Measurements from ENCODE around the gene OR6K2.
"Not testable (repeated sequence)": the region's sequence is repeated elsewhere in the genome, so short reads cannot be mapped to it uniquely, and the experiment has no call there.

Gene OR6K2, protein sequence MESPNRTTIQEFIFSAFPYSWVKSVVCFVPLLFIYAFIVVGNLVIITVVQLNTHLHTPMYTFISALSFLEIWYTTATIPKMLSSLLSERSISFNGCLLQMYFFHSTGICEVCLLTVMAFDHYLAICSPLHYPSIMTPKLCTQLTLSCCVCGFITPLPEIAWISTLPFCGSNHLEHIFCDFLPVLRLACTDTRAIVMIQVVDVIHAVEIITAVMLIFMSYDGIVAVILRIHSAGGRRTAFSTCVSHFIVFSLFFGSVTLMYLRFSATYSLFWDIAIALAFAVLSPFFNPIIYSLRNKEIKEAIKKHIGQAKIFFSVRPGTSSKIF

DNA sequence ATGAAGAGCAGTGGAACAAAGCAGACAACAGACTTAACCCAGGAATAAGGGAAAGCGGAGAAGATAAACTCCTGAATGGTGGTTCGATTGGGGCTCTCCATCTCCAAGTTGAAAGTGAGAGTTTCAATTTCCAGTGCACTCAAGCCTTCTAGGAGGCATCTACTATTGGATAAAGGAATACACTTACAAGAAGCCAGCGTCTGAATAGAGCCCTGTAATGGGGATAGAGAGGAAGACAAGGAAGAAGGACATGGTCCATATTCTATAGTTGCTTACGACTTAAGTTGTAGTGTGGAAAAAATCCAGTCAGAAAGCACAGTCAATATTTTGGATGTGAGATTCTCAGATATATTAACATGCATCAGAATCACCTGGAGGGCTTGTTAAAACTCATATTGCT is at the start of gene OR6K2:
Gene OR6K2 (minus strand): TSS at position 101 of the 400 bp plus-strand sequence. CDS start 0 bp downstream, at position 101.
- no peak for DNase-seq

DNA sequence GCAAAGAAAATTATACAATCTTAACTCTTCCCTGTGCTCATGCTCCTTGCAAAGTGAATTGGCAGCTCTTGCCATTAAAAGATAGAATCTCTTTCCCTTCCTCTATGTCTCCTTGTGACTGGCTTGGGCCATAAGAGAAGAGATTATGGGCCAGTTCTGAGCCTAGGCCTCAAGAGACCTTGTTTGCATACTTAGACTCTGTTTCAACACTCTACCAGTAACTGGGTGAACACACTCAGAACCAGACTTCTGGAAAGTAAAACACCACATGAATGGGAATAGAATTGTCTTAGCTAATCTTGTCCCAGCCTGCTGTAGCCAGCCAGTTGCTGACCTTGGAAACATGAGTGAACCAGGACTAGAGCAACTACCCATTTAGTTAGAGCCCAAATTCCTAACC is 35.4 kb upstream of the OR6K2 start:
- DNase-seq, result no peak

DNA sequence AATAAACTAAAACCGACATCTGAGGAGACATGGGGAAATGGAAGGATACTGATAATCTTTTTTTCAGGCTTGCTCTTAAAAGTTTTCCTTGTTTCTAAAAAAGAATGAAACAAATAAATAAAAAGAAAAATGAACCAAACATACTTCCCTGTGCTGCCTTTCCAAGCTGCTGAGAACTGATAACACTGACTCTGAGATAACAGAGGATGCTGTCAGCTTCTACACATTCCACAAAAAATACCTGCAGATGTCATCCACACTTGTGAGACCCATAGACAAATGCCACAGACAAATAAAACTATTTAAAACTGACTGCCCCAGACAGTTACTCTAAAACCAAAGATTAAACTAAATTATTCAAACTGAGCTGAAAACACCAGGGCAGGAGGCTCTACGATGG is 32.1 kb upstream of the OR6K2 start:
- DNase-seq, result no peak

DNA sequence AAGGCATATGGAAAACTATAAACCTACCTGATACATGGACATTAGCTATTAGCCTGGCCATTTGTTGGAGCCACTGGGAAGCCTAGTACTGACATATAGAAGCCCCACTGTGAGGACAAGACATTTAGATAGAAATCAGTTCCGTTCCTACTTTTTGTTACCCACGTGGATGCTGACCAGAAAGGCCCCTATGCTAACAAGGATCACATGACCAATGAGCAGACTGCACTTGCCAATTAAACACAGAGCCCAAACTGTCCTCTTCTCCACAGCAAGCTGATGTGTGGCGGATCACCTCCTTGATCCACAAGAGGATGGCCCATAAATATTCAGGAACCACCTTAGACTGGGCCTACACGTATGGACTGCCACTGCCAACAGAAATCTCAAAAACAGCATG is 31.3 kb upstream of the OR6K2 start:
- no peak for DNase-seq

DNA sequence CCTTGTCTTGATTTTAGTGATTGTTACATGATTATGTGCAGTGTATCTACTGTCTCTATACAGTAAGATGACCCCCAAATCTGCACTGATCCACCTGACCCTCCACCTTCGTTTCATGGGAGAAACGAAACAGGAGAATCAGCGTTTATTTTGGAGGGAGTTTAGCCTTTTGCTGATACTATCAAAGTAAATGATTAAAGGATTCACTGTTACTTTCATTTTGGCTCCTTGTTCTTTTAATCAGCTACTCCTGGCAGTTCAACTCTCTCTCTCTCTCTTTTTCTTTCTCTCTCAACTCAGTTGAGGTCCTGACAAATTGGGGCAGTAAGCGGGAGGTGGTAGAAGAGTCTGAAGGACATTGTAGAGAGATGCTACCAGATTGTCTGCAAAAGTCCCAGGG is 30.0 kb upstream of the OR6K2 start:
- no peak for DNase-seq

DNA sequence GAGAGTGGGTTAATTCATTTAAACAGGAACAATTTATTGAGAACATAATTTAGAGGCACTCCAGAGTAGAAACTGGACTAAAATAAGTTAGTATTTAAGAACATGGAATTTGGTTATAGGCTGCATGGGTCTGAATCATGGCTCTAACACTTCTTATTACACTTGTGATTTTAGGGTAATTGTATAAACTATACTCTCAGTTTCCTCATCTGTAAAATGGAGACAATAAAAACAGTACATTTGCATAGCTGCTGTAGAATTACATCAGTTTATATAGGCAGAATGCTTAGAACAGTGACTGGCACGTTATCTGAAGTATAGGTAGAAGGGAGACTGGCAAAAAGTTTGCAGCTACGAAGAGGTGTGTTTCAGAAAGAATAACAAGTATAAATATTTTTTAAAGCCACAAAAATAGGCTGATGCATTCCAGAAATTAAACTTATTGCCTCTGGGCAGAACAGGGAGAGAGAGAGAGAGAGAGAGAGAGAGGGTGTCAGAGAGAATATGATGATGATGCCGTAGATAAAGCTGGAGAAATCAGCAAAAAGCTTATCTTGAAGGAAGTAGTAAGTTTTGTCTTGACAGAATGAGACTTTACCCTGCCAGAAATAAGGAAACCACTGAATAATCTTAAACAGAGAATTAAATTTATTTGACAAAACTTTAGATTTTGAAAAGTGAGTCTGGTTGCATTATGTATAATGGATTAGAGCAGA is 28.2 kb upstream of the OR6K2 start:
- no peak for DNase-seq

DNA sequence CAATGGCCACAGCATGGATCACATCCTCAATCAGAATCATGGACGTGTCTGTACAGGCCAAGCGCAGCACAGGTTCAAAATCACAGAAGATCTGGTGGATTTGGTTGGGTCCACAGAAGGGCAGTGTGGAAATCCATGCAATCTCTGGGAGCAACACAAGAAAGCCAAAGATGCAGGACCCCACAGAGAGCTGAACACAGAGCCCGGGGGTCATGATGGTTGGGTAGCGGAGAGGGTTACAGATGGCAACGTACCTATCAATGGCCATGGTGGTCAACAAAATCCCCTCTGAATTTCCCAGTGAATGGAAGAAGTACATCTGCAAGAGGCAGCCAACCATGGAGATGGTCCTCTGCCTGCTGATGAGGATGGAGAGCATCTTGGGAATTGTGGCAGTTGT is 24.0 kb upstream of the OR6K2 start:
- no peak for DNase-seq

DNA sequence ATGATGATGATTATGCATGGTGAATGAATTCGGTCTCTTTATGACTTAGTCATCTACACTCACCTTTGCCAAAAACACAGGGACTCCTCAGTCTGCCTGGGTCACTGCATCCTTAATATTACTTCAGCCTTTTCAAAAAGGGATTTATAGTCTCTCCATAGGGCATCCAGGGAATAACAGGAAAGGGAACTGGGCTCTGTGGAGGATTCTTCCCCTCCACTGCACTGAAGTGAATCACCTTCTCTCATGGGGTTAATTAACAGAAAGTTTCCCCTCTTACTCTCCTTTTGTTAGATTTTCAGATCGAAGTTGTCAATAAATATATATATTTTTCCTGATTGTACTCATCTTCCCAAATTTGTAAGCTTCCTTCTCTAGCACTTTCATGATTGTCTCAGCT is 20.2 kb upstream of the OR6K2 start, which contains the start of gene OR6K3:
Gene OR6K3 (minus strand): TSS at position 101 of the 400 bp plus-strand sequence. CDS start 2,605 bp downstream, outside the sequence.
- no peak for DNase-seq

DNA sequence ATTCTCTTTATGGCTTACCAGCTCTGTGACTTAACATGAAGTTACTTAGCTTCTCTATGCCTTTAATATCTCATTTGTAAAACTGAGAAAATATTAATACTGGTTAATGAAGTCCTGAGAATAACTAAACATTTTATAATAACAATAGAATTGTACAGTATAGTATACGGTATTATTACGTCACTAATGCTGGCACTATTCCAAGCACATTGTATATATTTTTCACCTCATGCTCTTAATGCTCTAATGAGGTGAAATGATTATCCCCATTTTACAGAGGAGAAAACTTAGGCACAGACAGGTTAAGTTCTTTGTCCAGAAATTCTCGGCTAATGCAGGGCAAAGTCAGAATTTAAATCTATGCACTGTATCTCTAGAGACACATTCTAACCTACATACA is 19.2 kb upstream of the OR6K2 start:
- no peak for DNase-seq

DNA sequence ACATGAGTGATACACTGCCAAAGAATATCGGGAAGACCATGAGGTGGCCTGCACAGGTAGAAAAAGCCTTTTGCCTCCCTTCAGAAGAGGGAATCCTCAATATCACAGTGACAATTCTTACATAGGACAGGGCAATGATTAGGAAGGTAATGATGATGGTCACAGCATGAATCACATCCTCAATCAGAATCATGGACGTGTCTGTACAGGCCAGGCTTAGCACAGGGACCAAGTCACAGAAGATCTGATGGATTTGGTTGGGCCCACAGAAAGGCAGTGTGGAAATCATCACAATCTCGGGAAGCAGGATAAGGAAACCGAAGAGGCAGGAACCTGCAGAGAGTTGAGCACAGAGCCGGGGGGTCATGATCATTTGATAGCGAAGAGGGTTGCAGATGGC is 16.9 kb upstream of the OR6K2 start:
- no peak for DNase-seq

DNA sequence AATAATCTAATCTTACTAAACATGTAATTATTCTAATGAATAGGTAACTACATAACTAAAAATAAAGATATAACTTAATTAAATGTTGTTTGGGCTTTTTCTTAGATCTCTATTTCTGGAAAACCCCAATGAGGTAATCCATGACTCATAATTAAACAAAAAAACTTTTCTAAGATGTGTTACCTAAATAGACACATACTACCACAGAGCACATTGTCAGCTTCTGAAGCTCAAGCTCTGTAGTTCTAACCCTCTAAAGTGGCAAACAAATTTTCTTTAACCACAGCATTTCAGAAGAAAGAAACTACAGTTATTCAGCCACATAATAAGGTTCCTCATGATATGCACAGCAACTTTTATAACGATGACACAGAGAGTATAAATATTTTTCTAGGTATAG is 15.9 kb upstream of the OR6K2 start:
- DNase-seq, result no peak

DNA sequence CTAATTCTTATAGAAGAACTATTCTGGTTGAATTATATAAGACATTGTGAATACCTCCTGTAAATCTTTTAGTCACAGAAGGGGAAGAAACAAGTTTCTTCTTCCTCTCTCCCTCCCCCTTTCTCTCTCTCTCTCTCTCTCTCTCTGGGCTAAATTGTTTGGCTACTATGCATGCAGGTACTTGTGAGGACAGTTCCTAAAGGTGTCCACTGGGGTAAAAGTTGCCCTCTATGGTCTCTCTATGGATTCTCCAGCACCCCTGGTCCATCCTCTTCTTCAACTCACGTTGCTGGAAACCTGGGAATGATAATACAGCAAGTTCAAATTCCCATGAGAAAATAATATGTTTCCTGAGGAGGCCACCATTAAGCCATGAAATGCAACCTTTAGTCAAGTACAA is 14.3 kb upstream of the OR6K2 start:
- DNase-seq, result no peak

DNA sequence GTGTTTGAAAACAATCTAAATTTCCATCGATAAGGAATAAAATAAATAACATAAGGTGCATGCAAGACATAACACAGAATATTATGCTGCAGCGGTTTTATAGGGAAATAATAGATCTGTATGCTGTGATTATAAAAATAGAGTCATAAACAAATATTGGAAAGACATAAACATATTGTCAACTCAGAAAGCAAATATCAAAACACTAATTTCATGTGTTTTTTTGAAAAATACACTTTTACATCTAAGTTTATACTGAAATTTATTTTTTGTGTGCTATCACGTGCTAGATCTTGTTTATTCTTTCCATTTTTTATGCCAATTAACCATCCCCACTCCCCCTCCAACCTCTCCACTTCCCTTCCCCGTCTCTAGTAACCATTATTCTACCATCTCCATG is 10.6 kb upstream of the OR6K2 start:
- DNase-seq, result no peak

DNA sequence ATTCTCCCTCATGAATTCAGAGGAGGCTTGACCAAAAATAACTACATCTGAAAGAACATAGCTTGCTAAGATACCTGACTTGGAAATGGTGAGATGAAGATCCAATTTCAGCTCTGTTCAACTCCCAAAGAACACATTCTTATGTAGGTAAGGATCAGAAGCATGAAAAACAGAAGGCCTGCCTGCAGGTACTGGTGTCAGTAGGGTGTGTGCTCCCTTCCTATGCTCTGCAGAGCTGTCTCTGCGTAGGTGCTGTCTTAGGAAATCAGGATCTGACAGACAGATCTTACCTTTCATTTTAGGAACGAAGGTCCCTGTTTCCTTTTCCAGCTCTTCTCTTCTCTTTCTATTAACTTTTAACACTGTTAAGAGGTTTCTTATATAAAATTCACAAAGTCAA is 5.6 kb upstream of the OR6K2 start:
- no peak for DNase-seq

DNA sequence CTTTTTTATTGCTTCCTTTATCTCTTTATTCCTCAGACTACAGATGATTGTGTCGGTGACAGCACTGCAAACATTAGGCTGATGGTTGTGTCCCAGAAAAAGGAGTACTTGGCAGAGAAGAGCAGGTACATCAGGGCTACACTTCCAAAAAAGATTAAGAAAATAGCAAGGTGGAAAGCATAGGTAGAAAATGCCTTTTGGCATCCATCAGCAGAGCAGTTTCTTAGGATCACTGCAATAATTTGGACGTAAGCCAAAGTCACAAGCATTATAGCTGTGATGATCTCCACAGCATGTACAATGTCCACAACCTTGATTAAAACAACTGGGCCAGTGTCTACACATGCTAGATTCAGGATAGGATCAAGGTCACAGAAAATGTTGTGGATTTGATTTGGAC is 5.9 kb downstream of the OR6K2 start:
- DNase-seq, result no peak

DNA sequence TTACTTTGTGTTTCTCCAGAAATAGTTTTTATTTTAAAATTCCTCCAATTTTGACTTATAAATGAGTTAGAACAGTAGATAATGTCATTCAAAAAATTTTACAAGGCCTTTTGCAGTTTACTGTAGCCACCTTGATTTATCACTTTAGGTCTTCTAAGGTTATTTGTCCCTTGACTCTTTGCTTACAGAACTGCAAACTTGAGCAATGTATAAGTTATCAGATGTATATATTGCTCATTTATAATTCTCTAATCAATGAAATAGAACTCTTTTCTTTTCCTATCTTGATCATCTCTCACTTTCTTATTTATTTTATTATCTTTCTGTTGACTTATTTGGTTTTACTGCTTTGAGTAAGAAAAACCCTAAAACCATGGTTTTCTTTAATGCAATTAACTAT is 8.1 kb downstream of the OR6K2 start:
- DNase-seq, result no peak

DNA sequence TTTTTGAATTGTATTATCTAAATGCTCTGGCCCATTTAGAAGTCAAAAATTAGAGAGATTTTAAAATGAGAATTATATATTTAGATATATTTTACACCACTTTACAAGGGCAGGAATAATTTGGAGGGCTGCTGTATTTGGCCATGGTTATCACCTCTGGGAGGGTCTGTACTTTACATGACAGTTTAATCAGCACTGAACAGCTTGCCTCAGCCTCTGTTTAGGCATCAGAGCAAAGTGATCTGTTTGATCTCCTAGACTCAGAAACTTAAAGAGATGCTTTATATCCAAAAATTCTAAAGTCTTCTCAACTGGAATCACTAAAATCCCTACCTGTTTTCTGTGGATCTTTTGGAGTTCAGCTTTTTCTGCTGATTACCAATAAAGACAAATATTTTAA is 8.5 kb downstream of the OR6K2 start:
- no peak for DNase-seq

DNA sequence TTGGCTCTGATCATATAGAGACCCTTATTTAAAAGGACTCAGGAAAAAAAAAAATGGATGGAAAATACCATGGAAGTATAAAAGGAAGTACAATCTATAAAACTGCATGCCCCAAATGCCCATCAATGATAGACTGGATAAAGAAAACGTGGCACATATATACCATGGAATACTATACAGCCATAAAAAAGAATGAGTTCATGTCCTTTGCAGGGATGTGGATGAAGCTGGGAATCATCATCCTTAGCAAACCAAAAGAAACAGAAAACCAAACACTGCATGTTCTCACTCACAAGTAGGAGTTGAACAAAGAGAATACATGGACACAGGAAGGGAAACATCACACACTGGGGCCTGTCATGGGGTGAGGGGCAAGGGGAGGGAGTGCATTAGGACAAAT is 9.3 kb downstream of the OR6K2 start:
- not testable (repeated sequence) for DNase-seq

DNA sequence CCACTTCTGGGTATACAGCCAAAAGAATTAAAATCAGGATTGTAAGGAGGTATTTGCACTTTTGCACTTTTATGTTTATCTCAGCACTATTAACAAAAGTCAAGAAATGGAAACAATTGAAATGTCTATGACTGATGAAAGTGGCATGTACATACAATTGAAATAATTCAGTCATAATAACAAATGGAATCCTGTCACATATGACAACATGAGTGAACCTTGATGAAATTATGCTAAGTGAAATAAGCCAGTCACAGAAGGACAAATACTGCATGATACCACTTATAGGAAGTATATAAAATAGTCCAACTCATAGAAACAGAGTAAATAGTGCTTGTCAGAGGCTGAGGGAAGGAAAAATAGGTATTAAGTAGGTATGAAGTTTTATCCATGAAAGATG is 10.6 kb downstream of the OR6K2 start:
- no peak for DNase-seq

DNA sequence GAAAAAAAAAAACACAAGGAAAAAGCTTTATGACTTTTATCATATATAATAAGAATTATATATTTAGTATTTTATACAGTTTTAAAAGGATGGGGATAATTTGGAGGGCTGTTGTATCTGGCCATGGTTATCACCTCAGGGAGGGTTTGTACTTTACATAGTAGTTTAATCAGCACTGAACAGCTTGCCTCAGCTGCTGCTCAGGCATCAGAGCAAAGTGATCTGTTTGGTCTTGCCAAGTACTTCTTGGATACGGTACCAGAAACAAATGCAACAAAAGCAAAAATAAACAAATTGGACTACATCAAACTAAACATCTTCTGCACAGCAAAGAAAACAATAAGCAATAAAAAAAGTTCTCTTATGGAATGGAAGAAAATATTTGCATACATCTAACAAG is 11.3 kb downstream of the OR6K2 start:
- no peak for DNase-seq

DNA sequence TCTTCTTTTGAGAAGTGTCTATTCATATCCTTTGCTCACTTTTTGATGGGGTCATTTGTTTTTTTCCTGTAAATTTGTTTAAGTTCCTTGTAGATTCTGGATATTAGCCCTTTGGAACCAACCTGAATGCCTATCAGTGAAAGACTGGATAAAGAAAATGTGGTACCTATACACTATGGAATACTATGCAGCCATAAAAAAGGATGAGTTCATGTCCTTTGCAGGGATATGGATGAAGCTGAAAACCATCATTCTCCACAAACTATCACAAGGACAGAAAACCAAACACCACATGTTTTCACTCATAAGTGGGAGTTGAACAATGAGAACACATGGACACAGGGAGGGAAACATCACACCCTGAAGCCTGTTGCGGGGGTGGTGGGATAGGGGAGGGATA is 12.1 kb downstream of the OR6K2 start:
- DNase-seq, result not testable (repeated sequence)

DNA sequence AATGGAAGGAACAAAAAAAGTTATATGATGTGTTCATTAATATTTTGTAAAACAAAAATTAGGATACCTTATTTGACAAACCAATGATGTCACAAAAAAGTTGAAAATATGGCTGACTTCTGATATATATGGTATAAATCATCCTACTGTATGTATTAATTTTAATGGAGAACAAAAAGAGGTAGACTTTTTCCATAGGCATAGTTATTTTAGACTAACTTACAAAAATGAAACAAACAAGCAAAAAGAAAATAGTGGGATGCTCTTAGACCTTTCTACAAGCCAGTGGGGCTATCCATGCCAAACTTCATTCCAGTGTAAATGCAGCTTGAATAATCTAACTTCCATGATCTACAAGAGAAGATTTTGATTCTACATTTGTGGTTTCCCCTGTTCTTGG is 13.4 kb downstream of the OR6K2 start:
- no peak for DNase-seq

DNA sequence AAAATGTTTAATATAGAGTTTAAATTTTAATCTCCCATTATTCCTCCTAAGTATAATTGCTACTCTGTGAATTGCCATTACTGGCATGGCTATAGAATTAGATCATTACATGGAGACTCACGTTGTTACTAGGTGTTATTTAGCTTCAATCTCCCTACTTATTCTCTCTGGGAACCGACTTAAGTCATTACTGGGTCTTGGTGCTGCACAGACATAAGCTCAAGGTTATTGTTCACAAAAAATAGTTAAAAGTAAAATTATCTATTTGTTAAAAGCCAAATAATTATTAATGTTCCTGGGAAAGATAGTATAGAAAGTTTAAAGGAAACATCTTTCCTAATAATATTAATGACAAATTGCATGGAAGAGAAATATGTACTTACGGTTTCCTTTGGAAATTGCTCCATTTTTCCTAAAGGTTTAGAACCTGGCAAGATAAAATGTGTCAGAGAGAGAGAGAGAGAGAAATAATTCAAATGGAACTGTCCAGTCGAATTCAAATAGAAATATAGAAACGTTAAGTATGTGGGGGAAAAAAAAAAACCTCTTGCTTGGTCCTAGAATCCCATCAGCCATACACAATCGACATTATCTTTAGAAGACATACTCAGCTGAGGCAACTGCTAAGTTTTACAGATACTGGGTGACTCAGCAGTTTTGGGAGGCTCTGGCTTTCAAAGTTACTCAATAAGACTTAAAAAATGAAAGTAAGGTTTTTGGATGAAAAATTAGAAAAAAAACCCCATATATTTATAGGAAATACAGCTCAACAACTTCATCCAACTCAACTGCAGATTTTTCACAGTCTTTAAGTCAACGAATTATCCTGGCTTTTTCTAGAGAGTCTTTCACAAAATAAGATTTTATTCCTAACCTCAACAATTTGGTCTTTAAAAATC is 14.1 kb downstream of the OR6K2 start, which contains the start of gene SPTA1:
Gene SPTA1 (minus strand): TSS at position 605 of the 899 bp plus-strand sequence. CDS start 198 bp downstream, at position 407.
- DNase-seq, result no peak
